Measurements from ENCODE around the gene ANKRD60. TPM values are rescaled to one million over a fixed set of nuclear protein-coding genes. Genes with fewer than 3 reads are reported as not detected.

ANKRD60 gene
- total and polyA plus RNA-seq, 2 donors (not counting 1 experiment from before 2014, with no cell fraction given), result 0.27 TPM; not detected in 1

DNA sequence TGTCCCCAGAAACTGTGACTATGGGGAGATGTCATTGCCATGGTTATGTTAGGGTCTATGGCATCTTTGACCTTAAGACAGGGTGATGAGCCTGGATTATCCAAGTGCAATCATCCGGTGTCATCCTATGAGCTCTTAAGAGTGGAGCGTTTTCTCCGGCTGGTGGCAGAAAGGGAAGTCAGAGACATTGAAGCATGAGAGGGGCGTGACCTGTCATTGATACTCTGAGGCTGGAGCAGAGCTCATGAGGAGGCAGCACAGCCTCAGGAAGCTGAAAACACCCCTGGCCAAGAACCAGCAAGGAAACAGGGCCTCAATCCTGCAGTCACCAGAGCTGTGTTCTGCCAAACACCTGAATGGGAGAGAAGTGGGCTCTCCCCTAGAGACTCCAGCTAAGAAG lies 59.6 kb downstream of the ANKRD60 start:
- no peak overlapping the region for H3K27ac ChIP-seq (ENCODE audit: low read length in 2 of 2)
- CTCF ChIA-PET, result no interaction called here
- no peaks in the 10 kb centered on the region for H3K79me2 ChIP-seq (ENCODE audit: control insufficient read depth, insufficient read depth, low read length)
- H3K27me3 ChIP-seq (replicated peaks in 1 of 4; ENCODE audit: control extremely low read depth in 1 of 4, control insufficient read depth in 3 of 4, insufficient read depth in 4 of 4, low read length in 3 of 4), result peaks cover 0 to 2% (median 0%) of the 10 kb centered on the region in 4 experiments
- DNase-seq, result no peak
- POLR2A ChIA-PET, result interaction anchor here (0.6 kb wide), 1 partner anchor 583 kb away, joined by 3 read pairs; no protein-coding TSS in a partner anchor
- H2AFZ ChIP-seq (ENCODE audit: insufficient read depth, low read depth, low read length, poor library complexity, severe bottlenecking), result no peak overlapping the region
- ATAC-seq (ENCODE audit: low read depth), result no peak
- H3K4me3 ChIP-seq (ENCODE audit: control extremely low read depth in 1 of 5, extremely low read depth in 1 of 5, insufficient read depth in 1 of 5, low read depth in 2 of 5, low read length in 4 of 5), result no peak overlapping the region
- Mint-ChIP-seq H3K4me1 (peaks cover 2% of the 10 kb centered on the region), H3K9me3 (ENCODE audit: insufficient read depth) (no peaks in the 10 kb centered on the region), H3K27ac (no peak overlapping the region), H3K4me3 (no peak overlapping the region), H3K27me3 (peaks cover 14% of the 10 kb centered on the region)
- no peak for TF ChIP-seq EZH2 (IDR thresholded peaks at IDR 0.05; ENCODE audit: borderline replicate concordance, insufficient read depth, low read depth, low read length, poor library complexity, severe bottlenecking)
- TF ChIP-seq, protein P1, sequence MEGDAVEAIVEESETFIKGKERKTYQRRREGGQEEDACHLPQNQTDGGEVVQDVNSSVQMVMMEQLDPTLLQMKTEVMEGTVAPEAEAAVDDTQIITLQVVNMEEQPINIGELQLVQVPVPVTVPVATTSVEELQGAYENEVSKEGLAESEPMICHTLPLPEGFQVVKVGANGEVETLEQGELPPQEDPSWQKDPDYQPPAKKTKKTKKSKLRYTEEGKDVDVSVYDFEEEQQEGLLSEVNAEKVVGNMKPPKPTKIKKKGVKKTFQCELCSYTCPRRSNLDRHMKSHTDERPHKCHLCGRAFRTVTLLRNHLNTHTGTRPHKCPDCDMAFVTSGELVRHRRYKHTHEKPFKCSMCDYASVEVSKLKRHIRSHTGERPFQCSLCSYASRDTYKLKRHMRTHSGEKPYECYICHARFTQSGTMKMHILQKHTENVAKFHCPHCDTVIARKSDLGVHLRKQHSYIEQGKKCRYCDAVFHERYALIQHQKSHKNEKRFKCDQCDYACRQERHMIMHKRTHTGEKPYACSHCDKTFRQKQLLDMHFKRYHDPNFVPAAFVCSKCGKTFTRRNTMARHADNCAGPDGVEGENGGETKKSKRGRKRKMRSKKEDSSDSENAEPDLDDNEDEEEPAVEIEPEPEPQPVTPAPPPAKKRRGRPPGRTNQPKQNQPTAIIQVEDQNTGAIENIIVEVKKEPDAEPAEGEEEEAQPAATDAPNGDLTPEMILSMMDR (IDR thresholded peaks at IDR 0.05), result no peak
- H4K20me1 ChIP-seq (ENCODE audit: control insufficient read depth, insufficient read depth, low read length, poor library complexity, severe bottlenecking), result no peaks in the 10 kb centered on the region
- intact Hi-C loops (cut with micrococcal nuclease), result no loop called here
- 48% methylated on average over 3 of the region's 4 CpGs for WGBS (ENCODE audit: insufficient coverage)
- no peak overlapping the region for H3K9ac ChIP-seq (ENCODE audit: low read length)
- no peak overlapping the region for H3K4me2 ChIP-seq (replicated peaks; ENCODE audit: low read depth, low read length, poor library complexity, severe bottlenecking)
- H3K36me3 ChIP-seq (replicated peaks in 1 of 2; ENCODE audit: control extremely low read depth in 1 of 2, control insufficient read depth in 1 of 2, extremely low read depth in 1 of 2, insufficient read depth in 2 of 2, low read length in 1 of 2), result no peaks in the 10 kb centered on the region
- H3K4me1 ChIP-seq (ENCODE audit: control insufficient read depth in 2 of 2, insufficient read depth in 2 of 2, low read length in 2 of 2), result no peaks in the 10 kb centered on the region
- no peaks in the 10 kb centered on the region for H3K9me3 ChIP-seq (ENCODE audit: control extremely low read depth in 1 of 3, control insufficient read depth in 2 of 3, insufficient read depth in 1 of 3, low read length in 2 of 3)

DNA sequence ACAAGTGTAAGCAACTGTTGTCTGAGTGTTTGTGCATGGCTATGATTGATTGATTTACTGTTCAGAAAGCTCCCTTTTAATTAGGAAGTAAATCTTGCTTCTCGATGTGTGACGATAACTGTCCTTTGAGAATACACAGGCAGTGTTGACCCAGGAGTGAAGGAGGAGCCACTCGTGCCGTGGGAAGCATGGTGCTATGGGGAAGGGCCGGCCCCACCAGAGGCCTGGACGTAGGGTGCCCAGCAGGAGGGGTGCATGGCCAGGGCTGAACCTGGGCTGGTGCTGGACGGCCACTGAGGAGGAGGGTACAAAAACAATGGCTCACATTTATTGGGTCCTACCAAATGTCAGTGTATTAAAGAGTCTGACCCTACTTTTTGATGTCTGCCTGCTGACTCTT lies 60.7 kb downstream of the ANKRD60 start:
- H3K9me3 Mint-ChIP-seq (ENCODE audit: insufficient read depth), result no peaks in the 10 kb centered on the region
- H3K4me3 Mint-ChIP-seq, result no peak overlapping the region
- Histone ChIP-seq H3K9ac (ENCODE audit: low read length) (no peak overlapping the region), H3K4me3 (ENCODE audit: control extremely low read depth in 1 of 5, extremely low read depth in 1 of 5, insufficient read depth in 1 of 5, low read depth in 2 of 5, low read length in 4 of 5) (no peak overlapping the region), H3K4me2 (replicated peaks; ENCODE audit: low read depth, low read length, poor library complexity, severe bottlenecking) (no peak overlapping the region), H3K79me2 (ENCODE audit: control insufficient read depth, insufficient read depth, low read length) (no peaks in the 10 kb centered on the region), H3K27ac (ENCODE audit: low read length in 2 of 2) (no peak overlapping the region), H3K4me1 (ENCODE audit: control insufficient read depth in 2 of 2, insufficient read depth in 2 of 2, low read length in 2 of 2) (no peaks in the 10 kb centered on the region), H3K36me3 (replicated peaks in 1 of 2; ENCODE audit: control extremely low read depth in 1 of 2, control insufficient read depth in 1 of 2, extremely low read depth in 1 of 2, insufficient read depth in 2 of 2, low read length in 1 of 2) (no peaks in the 10 kb centered on the region), H2AFZ (ENCODE audit: insufficient read depth, low read depth, low read length, poor library complexity, severe bottlenecking) (no peak overlapping the region), H4K20me1 (ENCODE audit: control insufficient read depth, insufficient read depth, low read length, poor library complexity, severe bottlenecking) (no peaks in the 10 kb centered on the region), H3K9me3 (ENCODE audit: control extremely low read depth in 1 of 3, control insufficient read depth in 2 of 3, insufficient read depth in 1 of 3, low read length in 2 of 3) (no peaks in the 10 kb centered on the region), H3K27me3 (replicated peaks in 1 of 4; ENCODE audit: control extremely low read depth in 1 of 4, control insufficient read depth in 3 of 4, insufficient read depth in 4 of 4, low read length in 3 of 4) (peaks cover 0 to 2% (median 0%) of the 10 kb centered on the region in 4 experiments)
- WGBS (ENCODE audit: insufficient coverage), result 97% methylated on average over 6 of the region's 7 CpGs
- CTCF ChIA-PET, result interaction anchor here (0.6 to 0.9 kb wide), 2 partner anchors 72 to 1104 kb away, joined by 3 to 4 read pairs; no protein-coding TSS in a partner anchor
- H3K27me3 Mint-ChIP-seq, result peaks cover 14% of the 10 kb centered on the region
- POLR2A ChIA-PET, result no interaction called here
- TF ChIP-seq EZH2 (IDR thresholded peaks at IDR 0.05; ENCODE audit: borderline replicate concordance, insufficient read depth, low read depth, low read length, poor library complexity, severe bottlenecking), result no peak
- TF ChIP-seq, protein P1 (IDR thresholded peaks at IDR 0.05), result no peak
- ATAC-seq (ENCODE audit: low read depth) (no peak), DNase-seq (no peak)
- no peak overlapping the region for H3K27ac Mint-ChIP-seq
- H3K4me1 Mint-ChIP-seq, result no peaks in the 10 kb centered on the region
- intact Hi-C loops (cut with micrococcal nuclease), result no loop called here

Other genes with a start within 250 kb of the ANKRD60 start
- gene RAB22A, start 81.1 kb upstream of the ANKRD60 start, total RNA-seq, result 21.1 and 22.0 TPM in 2 replicates
- 7.5 and 8.8 TPM in 2 replicates for gene RAB22A, start 81.1 kb upstream of the ANKRD60 start, polyA plus RNA-seq
- 26.4 and 29.5 TPM in 2 replicates for gene VAPB, start 160.6 kb upstream of the ANKRD60 start, total RNA-seq
- gene VAPB, start 160.6 kb upstream of the ANKRD60 start, polyA plus RNA-seq, result 19.5 and 20.9 TPM in 2 replicates

All from B cell (primary cell).